Globus pallidus (tissue), 1 donor: Measurements from ENCODE around the gene SIAH1.
"Not testable (repeated sequence)": the region's sequence is repeated elsewhere in the genome, so short reads cannot be mapped to it uniquely, and the experiment has no call there.

Experiments
- DNase-seq: peaks from one replicate; pipeline ENCODE4 v3.0.0-alpha.2; 2015; ENCODE audit warnings: low spot score

SIAH1 gene, protein sequence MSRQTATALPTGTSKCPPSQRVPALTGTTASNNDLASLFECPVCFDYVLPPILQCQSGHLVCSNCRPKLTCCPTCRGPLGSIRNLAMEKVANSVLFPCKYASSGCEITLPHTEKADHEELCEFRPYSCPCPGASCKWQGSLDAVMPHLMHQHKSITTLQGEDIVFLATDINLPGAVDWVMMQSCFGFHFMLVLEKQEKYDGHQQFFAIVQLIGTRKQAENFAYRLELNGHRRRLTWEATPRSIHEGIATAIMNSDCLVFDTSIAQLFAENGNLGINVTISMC

DNA sequence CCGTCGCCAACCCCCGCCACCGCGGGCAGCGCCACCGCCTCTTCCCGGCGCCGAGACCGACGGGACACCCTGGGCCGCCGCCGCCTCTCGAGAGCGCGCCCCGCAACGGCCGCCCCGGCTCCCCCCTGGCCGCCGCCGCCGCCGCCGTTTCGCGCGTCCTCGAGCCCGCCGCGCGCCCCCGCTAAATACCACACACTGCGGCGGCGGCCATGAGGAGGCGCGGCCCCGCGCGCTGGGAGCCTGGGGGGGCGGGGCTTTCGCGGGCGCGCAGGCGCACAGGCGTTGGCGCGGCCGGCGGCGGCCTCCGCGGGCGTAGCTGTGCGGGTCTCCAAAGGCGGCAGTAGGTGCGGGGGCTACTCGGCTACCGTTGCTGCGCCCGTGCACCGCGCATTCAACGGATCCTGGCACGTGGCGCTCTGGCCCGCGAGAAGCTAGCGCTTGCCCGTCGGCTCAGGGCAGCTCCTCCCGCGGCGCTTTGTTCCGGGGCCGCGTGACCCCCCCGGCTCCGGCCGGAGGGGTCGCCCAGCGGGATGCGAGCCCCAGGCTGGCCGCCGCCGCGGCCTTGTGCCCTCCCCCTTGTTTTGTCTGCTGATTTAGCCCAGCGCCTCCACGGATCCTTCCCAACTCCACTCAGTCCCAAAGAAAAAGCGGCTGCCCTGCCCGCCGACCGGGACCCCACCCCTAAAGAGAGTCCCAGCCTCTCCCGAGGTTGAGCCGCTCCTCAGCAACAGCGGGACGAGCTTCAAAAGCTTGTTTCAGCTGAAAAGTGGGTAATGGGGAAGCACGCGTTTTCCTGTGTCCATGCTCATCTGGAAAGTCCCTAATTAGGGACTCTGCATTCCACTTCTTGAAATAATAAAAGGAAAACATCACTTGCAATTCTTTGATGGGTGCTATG, at the start of gene SIAH1:
SIAH1 (minus strand) TSS at position 161 of the 898 bp plus-strand sequence. CDS start 22,985 bp downstream, outside the sequence.
- DNase-seq = peak; percentile 85

DNA sequence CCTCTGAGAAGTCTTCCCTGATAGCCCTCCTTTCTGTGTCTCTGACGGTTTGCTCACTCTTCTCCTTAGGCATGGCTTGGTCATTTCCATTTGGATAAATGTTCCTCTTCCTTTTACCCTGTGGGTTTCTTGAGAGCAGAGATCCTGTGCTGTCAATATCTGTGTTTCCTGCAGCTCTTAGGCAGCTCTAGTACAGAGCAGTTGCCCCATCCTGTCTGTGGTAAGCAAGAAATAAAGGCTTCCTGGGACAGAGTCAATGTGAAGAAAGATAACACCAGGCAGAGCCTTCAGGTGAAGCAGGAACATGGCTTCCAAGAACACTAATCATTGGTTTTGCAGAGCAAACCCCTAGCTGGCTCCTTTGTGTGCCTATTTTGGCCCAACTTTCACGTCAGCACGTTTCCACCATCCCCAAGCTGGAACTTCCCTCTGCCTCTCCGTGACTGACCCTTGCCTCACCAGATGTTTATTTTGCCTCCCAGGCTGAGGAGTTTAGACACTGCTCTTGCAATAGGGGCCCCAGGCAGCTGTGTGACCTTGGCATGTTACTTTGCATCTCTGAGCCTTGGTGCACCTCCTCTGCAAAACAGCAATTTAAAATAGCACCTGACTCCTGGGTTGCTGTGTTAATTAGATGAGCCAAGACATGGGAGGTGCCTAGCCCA, 49.6 kb upstream of the SIAH1 start:
- DNase-seq = no peak

DNA sequence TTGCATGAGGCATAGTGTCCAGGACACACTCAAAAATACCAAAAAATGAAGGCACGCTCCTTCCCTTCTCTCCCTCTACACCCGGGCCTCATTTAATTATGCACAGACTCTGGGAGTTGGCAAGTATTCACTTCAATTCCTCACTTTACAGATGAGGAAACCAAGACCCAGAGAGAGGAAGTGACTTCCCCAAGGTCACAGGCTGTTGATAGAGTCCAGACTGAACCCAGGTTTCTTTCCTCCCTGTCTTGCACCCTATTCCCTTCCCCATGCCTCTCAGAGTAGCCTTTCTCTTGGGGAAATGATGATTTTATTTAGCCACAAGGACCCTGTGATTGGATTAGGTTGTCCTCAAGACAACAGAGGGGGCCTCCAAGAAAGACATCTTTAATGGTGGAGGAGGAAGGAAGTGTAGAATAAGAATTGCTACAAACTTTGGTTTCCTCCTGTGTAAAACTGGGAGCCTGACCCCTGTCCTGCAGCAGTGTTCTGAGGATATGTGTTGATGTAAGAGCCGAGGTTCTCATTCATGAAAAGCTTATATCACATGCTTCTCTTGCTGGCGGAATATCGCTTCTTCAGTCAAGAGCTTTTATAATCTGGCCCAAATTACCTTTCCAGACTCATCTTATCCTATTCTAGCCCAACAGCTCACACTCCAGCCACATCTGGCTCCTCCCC, 48.8 kb upstream of the SIAH1 start:
- DNase-seq = no peak

DNA sequence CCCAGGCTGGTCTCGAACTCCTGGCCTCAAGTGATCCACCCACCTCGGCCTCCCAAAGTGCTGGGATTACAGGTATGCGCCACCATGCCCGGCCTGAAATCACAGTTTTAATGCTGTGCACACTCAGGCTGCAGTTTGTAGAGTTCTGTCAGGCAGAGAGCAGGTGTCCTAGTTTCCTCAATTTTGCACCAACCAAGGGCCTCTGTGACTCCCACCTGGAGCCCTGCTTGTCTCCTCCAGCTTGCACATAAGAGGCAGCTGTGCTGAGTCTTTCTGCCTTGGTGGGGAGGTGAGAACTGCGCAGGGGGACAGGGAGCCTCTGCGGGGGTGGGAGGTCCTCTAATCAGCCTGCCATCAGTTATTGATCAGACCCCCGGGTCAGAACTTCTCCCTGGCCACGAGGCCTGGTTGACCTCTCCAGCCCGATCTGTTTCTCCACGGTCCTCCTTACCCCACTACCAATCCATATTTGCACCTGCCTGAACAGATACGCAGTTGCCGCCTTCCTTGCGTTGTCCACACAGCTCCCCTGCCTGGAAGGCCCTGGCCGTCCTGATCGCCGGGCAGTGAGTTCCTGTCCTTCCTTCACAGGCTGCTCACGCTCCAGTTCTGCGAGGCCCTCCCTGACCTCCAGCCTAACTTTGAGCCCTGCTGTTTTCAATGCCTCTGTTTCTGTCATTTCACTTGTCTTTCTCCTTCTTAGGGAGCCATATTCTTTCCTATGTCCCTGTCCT, 48.1 kb upstream of the SIAH1 start:
- no peak for DNase-seq

DNA sequence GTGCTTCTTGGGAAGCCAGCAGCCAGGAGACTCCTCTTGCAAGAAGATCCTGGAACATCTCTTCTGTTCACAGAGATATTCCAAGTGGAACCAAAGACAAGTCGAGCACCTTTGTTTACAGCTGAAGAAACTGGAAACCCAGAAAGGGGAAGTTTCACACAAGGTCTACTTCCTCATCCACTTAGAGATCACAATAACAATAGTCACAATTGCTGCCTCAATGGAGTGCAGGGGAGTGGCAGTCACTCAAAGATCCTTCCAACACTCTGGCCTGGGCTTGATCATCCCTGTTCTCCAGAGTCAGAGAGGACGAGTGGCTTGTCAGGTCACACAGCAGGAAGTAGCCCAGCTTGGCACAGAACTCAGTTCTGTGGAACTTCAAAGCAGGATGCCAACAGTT, 46.9 kb upstream of the SIAH1 start:
- DNase-seq = no peak

DNA sequence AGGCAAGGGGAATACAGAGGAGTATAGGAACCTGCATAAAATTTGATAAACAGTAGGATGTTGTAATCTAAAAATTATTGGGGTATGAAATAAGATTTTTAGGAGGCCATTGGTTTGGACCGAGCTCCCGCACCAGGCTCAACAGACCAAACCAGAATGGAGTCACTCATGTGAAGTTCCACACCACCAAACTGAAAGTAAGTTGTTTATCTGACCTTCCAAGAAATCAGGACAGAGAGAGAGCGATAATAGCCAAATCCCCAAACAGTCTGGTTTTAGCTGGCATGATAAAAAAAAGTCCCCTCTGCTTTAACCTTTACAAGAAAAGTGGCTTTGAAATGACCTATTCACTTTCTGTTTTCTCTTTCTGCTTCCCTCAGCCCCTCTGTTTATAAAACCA, 45.7 kb upstream of the SIAH1 start:
- DNase-seq = no peak

DNA sequence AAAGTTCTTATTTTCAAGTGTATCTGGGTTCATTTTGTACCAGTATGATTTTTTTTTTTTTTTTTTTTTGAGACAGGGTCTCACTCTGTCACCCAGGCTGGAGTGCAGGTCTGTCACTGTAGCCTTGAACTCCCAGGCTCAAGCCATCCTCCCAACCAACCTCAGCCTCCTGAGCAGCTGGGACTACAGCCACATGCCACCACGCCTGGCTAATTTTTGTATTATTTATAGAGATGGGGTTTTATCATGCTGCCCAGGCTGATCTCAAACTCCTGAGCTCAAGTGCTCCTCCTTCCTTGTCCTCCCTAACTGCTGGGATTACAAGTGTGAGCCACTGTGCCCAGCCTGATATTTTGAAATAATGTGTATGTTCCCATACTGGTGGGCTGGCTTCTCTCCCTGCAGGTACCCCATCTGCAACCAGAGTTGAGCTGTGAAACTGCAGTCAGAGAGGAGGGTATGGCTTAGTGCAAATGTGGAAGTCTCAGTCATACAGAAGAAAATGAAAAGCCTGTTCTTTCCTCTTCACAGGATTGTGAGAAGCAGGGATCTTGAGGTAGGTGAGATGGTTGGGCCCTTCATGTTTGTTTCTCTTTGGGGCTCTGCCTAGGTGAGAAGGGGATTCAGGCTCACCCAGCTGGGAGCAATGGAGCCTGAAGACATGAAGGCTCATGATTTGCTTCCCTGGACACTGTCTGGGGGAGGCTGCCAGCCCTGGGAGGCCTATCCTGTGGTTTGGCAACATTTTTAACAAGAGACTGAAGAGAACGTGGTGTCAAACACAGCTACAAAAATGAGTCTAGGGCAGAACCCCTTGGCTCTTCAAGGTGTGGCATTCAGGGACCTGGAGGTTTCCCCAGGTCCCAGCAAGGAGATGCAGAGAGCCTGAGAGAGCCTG, 41.3 kb upstream of the SIAH1 start:
- no peak for DNase-seq

DNA sequence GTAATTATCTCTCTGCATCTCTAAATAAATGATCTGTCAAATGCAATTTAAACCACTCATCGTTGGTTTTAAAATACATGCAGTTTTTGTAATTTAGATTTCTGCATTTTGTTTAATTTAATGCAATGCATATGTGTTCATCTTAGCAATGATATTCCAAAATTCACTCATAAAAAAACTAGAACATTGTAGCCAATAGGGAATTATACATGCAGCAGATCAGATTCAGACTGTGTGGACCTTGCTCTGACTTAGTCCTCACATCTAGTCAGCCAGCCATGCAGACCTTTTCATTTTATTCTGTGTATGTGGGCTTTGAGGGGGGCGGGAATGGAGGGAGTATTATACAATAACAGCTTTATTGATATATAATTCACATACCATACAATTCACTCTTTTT, 37.3 kb upstream of the SIAH1 start:
- DNase-seq = no peak

DNA sequence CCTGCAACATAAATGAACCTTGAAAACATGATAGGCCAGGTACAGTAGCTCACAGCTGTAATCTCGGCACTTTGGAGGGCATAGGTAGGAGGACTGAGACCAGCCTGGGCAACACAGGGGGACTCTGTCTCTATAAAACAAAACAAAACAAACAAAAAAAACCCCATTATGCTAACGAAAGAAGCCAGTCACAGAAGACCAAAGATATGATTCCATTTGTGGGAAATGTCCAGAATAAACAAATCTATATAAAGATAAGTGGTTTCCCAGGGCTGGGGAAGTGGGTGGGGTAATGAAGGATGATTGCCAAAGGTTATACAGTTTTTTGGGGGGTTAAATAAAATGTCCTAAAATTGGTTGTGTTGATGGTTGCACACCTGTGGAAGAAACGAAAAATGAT, 36.5 kb upstream of the SIAH1 start:
- no peak for DNase-seq

DNA sequence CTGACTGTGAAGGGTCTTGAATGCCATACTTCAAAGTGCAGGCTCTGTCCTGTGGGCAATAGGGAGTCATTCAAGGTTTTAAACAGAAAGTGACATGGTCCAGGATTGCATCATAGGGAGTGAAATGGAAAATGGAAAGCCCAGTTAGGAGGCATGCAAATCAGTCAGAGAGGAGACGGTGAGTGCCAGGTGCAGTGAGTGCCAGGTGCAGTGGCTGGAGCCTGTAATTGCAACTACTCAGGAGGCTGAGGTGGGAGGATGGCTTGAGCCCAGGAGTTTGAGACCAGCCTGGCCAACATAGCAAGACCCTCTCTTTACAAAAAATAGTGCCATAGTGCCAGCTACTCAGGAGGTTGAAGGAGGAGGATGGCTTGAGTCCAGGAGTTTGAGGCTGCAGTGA, 35.2 kb upstream of the SIAH1 start:
- DNase-seq = no peak

DNA sequence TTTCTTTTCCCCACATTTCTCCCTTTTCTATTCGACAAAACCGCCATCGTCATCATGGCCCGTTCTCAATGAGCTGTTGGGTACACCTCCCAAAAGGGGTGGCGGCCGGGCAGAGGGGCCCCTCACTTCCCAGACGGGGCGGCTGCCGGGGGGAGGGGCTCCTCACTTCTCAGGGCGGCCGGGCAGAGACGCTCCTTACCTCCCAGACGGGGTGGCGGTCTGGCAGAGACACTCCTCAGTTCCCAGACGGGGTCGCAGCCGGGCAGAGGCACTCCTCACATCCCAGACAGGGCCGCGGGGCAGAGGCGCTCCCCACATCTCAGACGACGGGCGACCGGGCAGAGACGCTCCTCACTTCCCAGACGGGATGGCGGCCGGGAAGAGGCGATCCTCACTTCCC, 31.4 kb upstream of the SIAH1 start:
- DNase-seq = not testable (repeated sequence)

DNA sequence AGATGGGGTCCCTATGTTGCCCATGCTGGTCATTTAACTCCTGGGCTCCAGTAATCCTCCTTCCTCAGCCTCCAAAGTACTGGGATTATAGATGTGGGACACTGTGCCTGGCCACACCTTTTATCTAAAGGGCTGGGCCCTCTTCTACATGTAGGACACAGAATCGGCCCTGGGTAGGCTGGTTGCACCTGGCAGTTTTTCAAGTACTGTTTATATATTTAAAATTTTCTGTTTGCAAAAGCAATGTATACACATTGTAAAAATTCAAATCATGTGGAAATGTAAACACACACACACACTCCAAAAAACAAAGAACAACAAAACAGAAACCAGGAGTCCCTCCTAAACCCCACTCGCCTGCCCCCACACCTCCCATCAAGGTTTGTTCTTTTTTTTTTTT, 28.1 kb upstream of the SIAH1 start:
- DNase-seq = no peak

DNA sequence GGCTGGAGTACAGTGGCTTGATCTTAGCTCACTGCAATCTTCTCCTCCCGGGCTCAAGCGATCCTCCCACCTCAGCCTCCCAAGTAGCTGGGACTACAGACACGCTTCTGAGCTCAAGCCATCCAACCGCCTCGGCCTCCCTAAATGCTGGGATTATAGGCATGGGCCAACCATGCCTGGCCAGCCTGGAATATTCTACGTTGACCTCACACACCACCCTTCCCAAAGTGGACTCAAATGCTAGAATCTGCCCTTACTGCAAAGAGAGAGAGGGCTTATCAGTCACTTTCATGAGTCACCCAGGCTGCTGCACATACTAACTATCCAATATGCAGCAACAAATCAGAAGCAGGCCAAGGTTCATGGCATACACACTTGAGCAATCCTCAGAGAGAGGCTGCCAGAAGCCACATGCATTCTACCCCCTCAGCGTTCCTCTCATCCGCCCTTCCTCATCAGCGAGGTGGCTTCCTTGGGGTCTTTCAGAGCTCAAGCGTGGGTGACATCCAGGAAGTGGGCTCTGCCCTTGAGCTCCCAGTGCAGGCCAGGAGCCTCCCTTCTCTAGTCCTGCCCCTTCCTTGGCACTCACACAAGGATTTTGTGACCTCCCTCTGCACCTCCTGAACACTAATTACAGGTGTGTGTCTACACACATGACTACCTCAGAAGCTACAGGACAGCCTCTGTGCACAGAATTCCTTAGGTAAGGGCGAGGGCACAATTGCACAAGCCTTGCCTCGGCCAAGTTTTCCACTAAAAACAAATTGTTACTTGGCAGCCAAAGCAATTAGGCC, 24.8 kb upstream of the SIAH1 start:
- no peak for DNase-seq

DNA sequence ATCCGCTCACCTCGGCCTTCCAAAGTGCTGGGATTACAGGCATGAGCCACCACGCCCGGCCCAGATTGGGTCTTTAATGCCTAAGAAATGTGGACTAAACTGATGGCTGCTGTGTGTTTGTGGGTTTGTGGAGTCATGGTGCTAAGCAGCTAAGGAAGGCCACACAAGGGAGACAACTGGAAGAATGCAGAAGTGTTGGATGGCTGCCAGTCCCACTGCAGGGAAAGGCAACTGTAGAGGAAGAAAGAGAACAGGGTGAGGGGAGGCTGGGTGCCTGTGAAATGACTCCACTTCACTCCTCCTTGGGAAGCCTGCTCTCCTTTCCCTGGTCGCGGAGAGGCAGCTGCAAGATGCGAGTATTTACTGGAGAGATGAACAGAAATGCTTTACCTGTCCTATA, 23.5 kb upstream of the SIAH1 start:
- DNase-seq = no peak

DNA sequence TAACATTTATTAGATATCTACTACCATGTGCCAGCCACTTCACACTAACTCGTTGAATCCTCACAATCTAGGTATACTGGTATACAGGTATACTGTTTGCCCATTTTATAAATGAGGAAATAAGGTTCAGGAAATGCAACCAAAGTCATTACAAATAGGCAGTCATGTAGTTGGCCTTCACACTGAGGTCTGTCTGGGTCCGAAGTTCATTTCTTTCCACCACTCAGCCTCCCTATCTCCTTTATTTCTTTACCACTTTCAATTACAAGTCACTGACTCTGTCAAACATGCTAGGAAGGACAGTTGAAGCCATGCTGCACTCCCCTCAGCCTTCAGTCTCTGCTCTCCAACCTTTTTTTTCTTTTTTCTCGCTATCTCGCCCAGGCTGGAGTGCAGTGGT, 20.7 kb upstream of the SIAH1 start:
- DNase-seq = no peak

DNA sequence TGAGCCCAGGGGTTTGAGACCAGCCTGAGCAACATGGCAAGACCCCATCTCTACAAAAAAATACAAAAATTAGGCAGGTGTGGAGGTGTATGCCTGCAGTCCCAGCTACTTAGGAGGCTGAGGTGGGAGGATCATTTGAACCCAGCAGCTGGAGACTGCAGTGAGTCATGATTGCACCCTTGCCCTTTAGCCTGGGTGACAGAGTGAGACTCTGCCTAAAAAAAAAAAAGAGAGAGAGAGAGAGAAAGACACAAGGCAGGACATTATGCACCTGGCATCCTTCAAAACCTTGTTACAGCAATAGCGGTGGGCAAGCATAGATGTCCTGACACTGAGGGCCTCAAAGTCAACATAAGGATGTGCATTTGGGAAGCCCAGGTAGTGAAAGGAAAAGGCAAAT, 19.9 kb upstream of the SIAH1 start:
- no peak for DNase-seq

DNA sequence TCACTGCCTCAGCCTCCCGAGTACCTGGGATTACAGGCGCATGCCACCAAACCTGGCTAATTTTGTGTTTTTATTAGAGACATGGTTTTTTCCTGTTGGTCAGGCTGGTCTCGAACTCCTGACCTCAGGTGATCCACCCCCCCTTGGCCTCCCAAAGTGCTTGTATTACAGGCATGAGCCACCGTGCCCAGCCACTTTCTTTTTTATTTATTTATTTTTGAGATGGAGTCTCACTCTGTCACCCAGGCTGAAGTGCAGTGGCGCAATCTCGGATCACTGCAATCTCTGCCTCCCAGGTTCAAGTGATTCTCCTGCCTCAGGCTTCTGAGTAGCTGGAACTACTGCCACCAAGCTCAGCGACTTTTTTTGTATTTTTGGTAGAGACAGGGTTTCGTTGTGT, 17.3 kb upstream of the SIAH1 start:
- DNase-seq = not testable (repeated sequence)

DNA sequence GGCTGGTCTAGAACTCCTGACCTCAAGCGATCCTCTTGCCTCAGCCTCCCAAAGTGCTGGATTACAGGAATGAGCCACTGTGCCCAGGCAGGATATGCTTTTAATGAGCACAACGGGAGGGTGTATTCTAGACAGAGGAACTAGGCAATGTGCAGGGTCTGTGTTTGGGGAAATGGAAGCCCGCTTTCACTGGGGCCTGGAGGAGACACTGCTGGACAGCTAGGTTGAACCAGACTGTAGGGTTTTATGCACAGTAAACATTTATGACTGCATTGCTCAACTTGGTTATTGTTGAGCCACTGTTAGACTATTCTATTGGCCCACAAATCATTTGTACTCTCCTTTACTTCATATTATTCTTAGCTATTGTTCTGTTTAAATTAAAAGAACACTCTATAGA, 10.2 kb upstream of the SIAH1 start:
- no peak for DNase-seq

DNA sequence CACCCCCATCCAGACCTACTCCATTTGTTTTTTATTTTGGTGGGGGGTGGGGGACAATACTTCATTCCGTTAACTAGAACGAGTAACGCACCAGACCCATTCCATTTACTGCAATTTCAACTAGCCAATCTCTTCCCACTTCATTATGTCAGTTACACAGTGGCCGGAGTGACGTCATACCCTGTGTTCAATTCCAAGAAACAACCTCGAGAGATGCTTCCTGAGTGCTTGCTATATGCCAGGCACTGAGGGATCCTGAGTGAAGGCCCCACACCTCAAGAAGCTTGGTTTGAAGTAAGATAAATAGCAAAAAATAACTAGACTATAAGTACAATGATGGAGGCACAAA, 9.1 kb upstream of the SIAH1 start:
- DNase-seq = no peak
